Panc1 (cell line): ENCODE measurements around the gene TDO2. TPM values are rescaled to one million over a fixed set of nuclear protein-coding genes. Genes with fewer than 3 reads are reported as not detected.

Experiments
- ATAC-seq: fragments of 200-7000 bp; cut with Tn5 transposase; 2 replicates; pipeline ENCODE4 v1.9.1; 2020; ENCODE audit warnings: mild to moderate bottlenecking, moderate library complexity
- BruUV-seq: library from RNA; stranded (reverse); fragments of 400-500 nt; replicated peaks from 2 replicates; lab custom pipeline; 2021; lab: Mats Ljungman, UMichigan
- CTCF ChIA-PET: fragments of 300-600 bp; sonication (Branson Sonifier 250); formaldehyde crosslinking; loops from one replicate; lab custom pipeline; 2022; ENCODE audit warnings: antibody characterized with exemption; lab: Charles Lee
- POLR2A ChIA-PET: fragments of 300-600 bp; sonication (Branson Sonifier 250); formaldehyde crosslinking; loops from one replicate; lab custom pipeline; 2022; ENCODE audit warnings: antibody characterized with exemption; lab: Charles Lee
- DNase-seq: peaks from one replicate; pipeline ENCODE4 v3.0.0-alpha.2; 2010; ENCODE audit warnings: low read depth, low spot score
- H3K27ac ChIP-seq: 2 replicates; pipeline ENCODE4 v1.5.1; 2011; ENCODE audit warnings: mild to moderate bottlenecking, low read length, inconsistent platforms
- H3K27me3 ChIP-seq: fragments of 200-500 bp; sonication (Bioruptor generic); 2 replicates; pipeline ENCODE4 v1.6.0; 2014; ENCODE audit warnings: low read length, inconsistent platforms; ENCODE audit not compliant: control insufficient read depth, insufficient read depth
- H3K36me3 ChIP-seq: fragments of 200-500 bp; sonication (Bioruptor generic); 2 replicates; pipeline ENCODE4 v1.5.1; 2014; ENCODE audit warnings: inconsistent platforms, mild to moderate bottlenecking, low read length, moderate library complexity; ENCODE audit not compliant: control insufficient read depth, insufficient read depth
- H3K4me1 ChIP-seq: 2 replicates; pipeline ENCODE4 v1.5.1; 2011; ENCODE audit warnings: inconsistent platforms, mild to moderate bottlenecking, low read length, moderate library complexity; ENCODE audit not compliant: control insufficient read depth, insufficient read depth
- H3K4me3 ChIP-seq, 2 experiments: 2 replicates each; pipeline ENCODE4 v1.5.1; 2011 to 2012; ENCODE audit warnings: low read depth in 2 of 2, low read length in 2 of 2, mild to moderate bottlenecking in 2 of 2, inconsistent platforms in 1 of 2, moderate library complexity in 1 of 2
- H3K9me3 ChIP-seq: fragments of 200-500 bp; sonication (Bioruptor generic); 2 replicates; pipeline ENCODE4 v1.5.1; 2014; ENCODE audit warnings: low read depth, mild to moderate bottlenecking, inconsistent platforms, low read length, moderate library complexity; ENCODE audit not compliant: control insufficient read depth, insufficient read depth
- CTCF ChIP-seq: fragments of 450-650 bp; IDR thresholded peaks from 2 replicates; pipeline ENCODE4 v1.5.1; 2017; ENCODE audit warnings: mild to moderate bottlenecking
- POLR2AphosphoS5 ChIP-seq: IDR thresholded peaks from 2 replicates; pipeline ENCODE4 v1.6.1; 2012; ENCODE audit warnings: mild to moderate bottlenecking, low read depth, low read length, moderate library complexity
- SIN3A ChIP-seq: IDR thresholded peaks from 2 replicates; pipeline ENCODE4 v1.6.1; 2012; ENCODE audit warnings: low read depth, mild to moderate bottlenecking, low read length, moderate library complexity, borderline replicate concordance; ENCODE audit not compliant: insufficient read depth
- TCF7L2 ChIP-seq: IDR thresholded peaks from 2 replicates; pipeline ENCODE4 v1.6.1; 2011; ENCODE audit warnings: mild to moderate bottlenecking, low read depth, low read length, inconsistent platforms
- in situ Hi-C: cut with HindIII; loops from 2 replicates; pipeline ENCODE4 v1.10.0; 2016; ENCODE audit warnings: low sequenced_read_pairs, low pct_unique_long_range_greater_than_20kb
- intact Hi-C: fragments of 100-400 bp; cut with micrococcal nuclease; formaldehyde crosslinking; loops from one replicate; pipeline ENCODE4 v1.10.0; 2022; ENCODE audit not compliant: unreplicated experiment
- total RNA-seq: library from RNA; stranded (reverse); gene quantifications from one replicate; pipeline ENCODE4 v1.2.1, GENCODE V29; 2021; ENCODE audit not compliant: unreplicated experiment
- TF ChIP-seq, protein P1 (sequence below), 2 experiments: IDR thresholded peaks; 2 replicates each; pipeline ENCODE4 v1.6.1; 2011 to 2012; ENCODE audit warnings: low read depth in 2 of 2, control low read depth in 1 of 2, low read length in 1 of 2, mild to moderate bottlenecking in 1 of 2, moderate library complexity in 1 of 2; ENCODE audit not compliant: insufficient read depth in 1 of 2

The TDO2 gene
- total RNA-seq, 1 experiment from 2014 or later, result 0.13 TPM

DNA sequence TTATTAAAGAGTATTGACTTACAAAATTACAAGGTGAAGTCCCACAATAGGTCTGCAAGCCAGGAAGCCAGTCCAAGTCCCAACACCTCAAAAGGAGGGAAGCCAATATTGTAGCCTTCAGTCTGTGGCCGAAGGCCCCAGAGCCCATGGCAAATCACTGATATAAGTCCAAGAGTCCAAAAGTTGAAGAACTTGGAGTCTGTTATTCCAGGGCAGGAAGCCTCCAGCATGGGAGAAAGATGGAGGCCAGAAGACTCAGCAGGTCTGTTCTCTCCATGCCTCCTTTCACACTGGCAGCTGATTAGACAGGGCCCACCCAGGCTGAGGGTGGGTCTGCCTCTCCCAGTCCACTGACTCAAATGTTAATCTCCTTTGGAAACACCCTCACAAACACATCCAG lies 18.1 kb downstream of the TDO2 start:
- no peak for TF ChIP-seq POLR2AphosphoS5
- TF ChIP-seq TCF7L2, result no peak
- no peak for TF ChIP-seq SIN3A
- TF ChIP-seq CTCF, result no peak
- TF ChIP-seq, protein P1, sequence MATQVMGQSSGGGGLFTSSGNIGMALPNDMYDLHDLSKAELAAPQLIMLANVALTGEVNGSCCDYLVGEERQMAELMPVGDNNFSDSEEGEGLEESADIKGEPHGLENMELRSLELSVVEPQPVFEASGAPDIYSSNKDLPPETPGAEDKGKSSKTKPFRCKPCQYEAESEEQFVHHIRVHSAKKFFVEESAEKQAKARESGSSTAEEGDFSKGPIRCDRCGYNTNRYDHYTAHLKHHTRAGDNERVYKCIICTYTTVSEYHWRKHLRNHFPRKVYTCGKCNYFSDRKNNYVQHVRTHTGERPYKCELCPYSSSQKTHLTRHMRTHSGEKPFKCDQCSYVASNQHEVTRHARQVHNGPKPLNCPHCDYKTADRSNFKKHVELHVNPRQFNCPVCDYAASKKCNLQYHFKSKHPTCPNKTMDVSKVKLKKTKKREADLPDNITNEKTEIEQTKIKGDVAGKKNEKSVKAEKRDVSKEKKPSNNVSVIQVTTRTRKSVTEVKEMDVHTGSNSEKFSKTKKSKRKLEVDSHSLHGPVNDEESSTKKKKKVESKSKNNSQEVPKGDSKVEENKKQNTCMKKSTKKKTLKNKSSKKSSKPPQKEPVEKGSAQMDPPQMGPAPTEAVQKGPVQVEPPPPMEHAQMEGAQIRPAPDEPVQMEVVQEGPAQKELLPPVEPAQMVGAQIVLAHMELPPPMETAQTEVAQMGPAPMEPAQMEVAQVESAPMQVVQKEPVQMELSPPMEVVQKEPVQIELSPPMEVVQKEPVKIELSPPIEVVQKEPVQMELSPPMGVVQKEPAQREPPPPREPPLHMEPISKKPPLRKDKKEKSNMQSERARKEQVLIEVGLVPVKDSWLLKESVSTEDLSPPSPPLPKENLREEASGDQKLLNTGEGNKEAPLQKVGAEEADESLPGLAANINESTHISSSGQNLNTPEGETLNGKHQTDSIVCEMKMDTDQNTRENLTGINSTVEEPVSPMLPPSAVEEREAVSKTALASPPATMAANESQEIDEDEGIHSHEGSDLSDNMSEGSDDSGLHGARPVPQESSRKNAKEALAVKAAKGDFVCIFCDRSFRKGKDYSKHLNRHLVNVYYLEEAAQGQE (IDR thresholded peaks at IDR 0.05; ENCODE audit: insufficient read depth in 1 of 2, low read depth in 2 of 2, low read length in 1 of 2), result no peak
- no peak overlapping the region for H3K27ac ChIP-seq
- no peaks in the 10 kb centered on the region for H3K9me3 ChIP-seq
- H3K4me3 ChIP-seq, result no peak overlapping the region
- H3K4me1 ChIP-seq, result no peaks in the 10 kb centered on the region
- intact Hi-C loops (no loop called here), in situ Hi-C loops (no loop called here)
- no TSS peak for BruUV-seq
- no peaks in the 10 kb centered on the region for H3K36me3 ChIP-seq
- H3K27me3 ChIP-seq, result no peaks in the 10 kb centered on the region
- CTCF ChIA-PET, result no interaction called here
- DNase-seq (no peak), ATAC-seq (no peak)
- POLR2A ChIA-PET, result no interaction called here

GRCh38 chr4:155924637-155925036 lies 21.1 kb downstream of the TDO2 start:
- TF ChIP-seq SIN3A (no peak), POLR2AphosphoS5 (no peak), CTCF (no peak), TCF7L2 (no peak)
- TF ChIP-seq, protein P1 (IDR thresholded peaks at IDR 0.05; ENCODE audit: insufficient read depth in 1 of 2, low read depth in 2 of 2, low read length in 1 of 2), result no peak
- no TSS peak for BruUV-seq
- ATAC-seq (no peak), DNase-seq (no peak)
- intact Hi-C loops, result no loop called here
- ChIA-PET CTCF (no interaction called here), POLR2A (no interaction called here)
- no peaks in the 10 kb centered on the region for H3K27me3 ChIP-seq
- no peaks in the 10 kb centered on the region for H3K36me3 ChIP-seq
- no peak overlapping the region for H3K27ac ChIP-seq
- no peak overlapping the region for H3K4me3 ChIP-seq
- no peaks in the 10 kb centered on the region for H3K9me3 ChIP-seq
- H3K4me1 ChIP-seq, result no peaks in the 10 kb centered on the region
- in situ Hi-C loops, result no loop called here
